Adrenal gland (tissue), 12 donors: ENCODE data around the gene CCDC158. TPM values are rescaled to one million over a fixed set of nuclear protein-coding genes. Genes with fewer than 3 reads are reported as not detected.

Experiments
- DNase-seq, 7 donors: peaks; one replicate each; pipeline ENCODE4 v3.0.0-alpha.2; 2019 to 2020
- H3K27ac ChIP-seq, 5 donors: fragments of 200-600 bp; sonication (generic) in 4 of 5; 1 replicate in 3 of 5; 2 replicates in 2 of 5; pipeline versions ENCODE4 v1.5.1 to v1.8.0; 2016 to 2020; ENCODE audit warnings: mild to moderate bottlenecking in 1 of 5
- H3K27me3 ChIP-seq: fragments of 200-600 bp; 2 replicates; pipeline ENCODE4 v1.8.0; 2021
- H3K36me3 ChIP-seq, 2 donors: fragments of 200-600 bp; replicated peaks in 1 of 2; 1 replicate in 1 of 2; 2 replicates in 1 of 2; pipeline versions ENCODE4 v1.5.1 to v1.8.0; 2018 to 2022
- H3K4me1 ChIP-seq, 2 donors: fragments of 200-600 bp; replicated peaks in 1 of 2; 1 replicate in 1 of 2; 2 replicates in 1 of 2; pipeline versions ENCODE4 v1.5.1 to v1.8.0; 2018 to 2021
- H3K4me3 ChIP-seq, 4 donors: fragments of 200-600 bp; sonication (generic) in 3 of 4; one replicate each; pipeline ENCODE4 v1.5.1; 2016 to 2018
- H3K9me3 ChIP-seq, 3 donors: fragments of 200-600 bp; sonication (generic) in 1 of 3; replicated peaks in 1 of 3; 1 replicate in 2 of 3; 2 replicates in 1 of 3; pipeline versions ENCODE4 v1.5.1 to v1.8.0; 2016 to 2021
- CTCF ChIP-seq, 6 experiments: fragments of 450-650 bp in 4 of 6; fragments of 200-600 bp in 2 of 6; sonication (generic) in 1 of 6; IDR thresholded peaks; 1 replicate in 5 of 6; 2 replicates in 1 of 6; pipeline versions ENCODE4 v1.5.1 to v1.8.0; 2016 to 2021; ENCODE audit warnings: antibody characterized with exemption in 6 of 6, mild to moderate bottlenecking in 2 of 6, moderate library complexity in 1 of 6
- POLR2A ChIP-seq, 2 donors: fragments of 450-650 bp; IDR thresholded peaks; one replicate each; pipeline ENCODE4 v1.6.1; 2017; ENCODE audit warnings: antibody characterized with exemption in 2 of 2, mild to moderate bottlenecking in 2 of 2, moderate library complexity in 1 of 2
- WGBS, 4 donors: extraction: QIAGEN DNeasy Blood & Tissue Kit in 2 of 4; methylation state at CpG; one replicate each; pipeline versions ENCODE4 v1.1.5 to v1.1.7; 2013 to 2017; 5-methylcytosine and 5-hydroxymethylcytosine counted together
- intact Hi-C, 2 donors: fragments of 100-400 bp; cut with DNase I; formaldehyde crosslinking; loops; one replicate each; pipeline versions ENCODE4 v1.14.1 to v1.15.0; 2022 to 2023
- polyA plus RNA-seq, 3 donors: library from polyadenylated mRNA; stranded (reverse); fragments of 200-250 nt in 2 of 3; fragments of 350-450 nt in 1 of 3; fragmentation: Illumina TruSeq in 1 of 3; extraction: RNeasy Lipid Tissue Mini Kit (QIAGEN cat#74804) in 1 of 3; gene quantifications; one replicate each; pipeline ENCODE4 v1.2.3, GENCODE V29; 2013 to 2014
- total RNA-seq, 9 donors: library from RNA; depleted of rRNA in 4 of 9; stranded (reverse); fragments of >200 nt in 4 of 9; fragments of 120-200 nt in 1 of 9; fragmentation: NEBNext Ultra II Directional in 1 of 9; extraction: Animal tissue kit (Norgen Biotek cat#: 25700) in 1 of 9; gene quantifications; one replicate each; pipeline versions ENCODE4 v1.1.0 to v1.2.4, GENCODE V29; 2013 to 2023
- donor health status: healthy with polysubstance abuse.
- donor health status: Bipolar disorder and iron deficiency.
- donor health status: DM: yes; HTN: yes; CAD: no.
- donor health status: DM: no; HTN: no; CAD: no.
- donor health status: DM: no; HTN: no; CAD: no.
- donor health status: DM: yes; HTN: yes; CAD: no.

CCDC158 gene
- total and polyA plus RNA-seq, 12 donors, result 0.07 to 0.35 (median 0.13) TPM; not detected in 3

DNA sequence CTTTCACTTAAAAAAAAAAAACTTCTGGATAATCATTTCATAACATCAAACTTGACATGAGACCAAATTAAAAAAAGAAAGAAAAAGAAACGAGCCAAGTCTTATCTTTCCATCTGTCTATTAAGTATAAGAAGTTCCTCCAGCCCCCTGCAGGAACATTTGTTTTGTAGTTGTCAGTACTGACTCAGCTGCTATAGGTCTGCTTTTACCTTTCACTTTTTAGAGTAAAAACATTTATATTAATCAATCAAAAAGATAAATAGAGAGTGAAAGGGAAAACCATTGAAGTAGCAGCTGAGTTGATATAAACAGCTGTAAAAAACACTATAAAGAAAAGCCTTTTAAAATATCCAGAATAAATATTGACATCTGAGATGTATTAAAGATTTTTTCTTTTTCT lies 46.1 kb downstream of the CCDC158 start:
- Histone ChIP-seq H3K9me3 (peaks cover 0 to 6% (median 0%) of the 10 kb centered on the region in 3 donors), H3K27ac (no peak overlapping the region), H3K4me1 (peaks cover 0 to 7% of the 10 kb centered on the region in 2 donors), H3K4me3 (no peak overlapping the region), H3K36me3 (no peaks in the 10 kb centered on the region), H3K27me3 (no peaks in the 10 kb centered on the region)
- TF ChIP-seq POLR2A (IDR thresholded peaks at IDR 0.05), result no peak
- TF ChIP-seq CTCF (IDR thresholded peaks at IDR 0.05), result peak in 1 of 6 experiments; percentile 8
- intact Hi-C loops, result loop anchor here in 1 of 2 donors (5.0 to 10.0 kb wide), 2 partner anchors 120 to 192 kb away; partner anchors contain the start of gene FAM47E
- WGBS, 4 donors, result 0 to 10% (median 6%) methylated on average over 1 of the region's 1 CpG
- DNase-seq, result no peak

GRCh38 chr4:76373919-76374552 lies 46.9 kb downstream of the CCDC158 start:
- Histone ChIP-seq H3K27me3 (no peaks in the 10 kb centered on the region), H3K27ac (no peak overlapping the region), H3K36me3 (no peaks in the 10 kb centered on the region), H3K4me3 (no peak overlapping the region), H3K9me3 (peaks cover 0 to 6% (median 0%) of the 10 kb centered on the region in 3 donors), H3K4me1 (peaks cover 0 to 7% of the 10 kb centered on the region in 2 donors)
- intact Hi-C loops, result loop anchor here in 1 of 2 donors (10.0 kb wide), 1 partner anchor 119 kb away; the partner anchor contains the start of gene FAM47E
- TF ChIP-seq CTCF (IDR thresholded peaks at IDR 0.05) (no peak), POLR2A (IDR thresholded peaks at IDR 0.05) (no peak)
- WGBS, 4 donors, result 45 to 50% (median 47%) methylated on average over 6 of the region's 6 CpGs
- peak in 4 of 7 donors; percentile 12 to 45 (median 24) for DNase-seq

DNA sequence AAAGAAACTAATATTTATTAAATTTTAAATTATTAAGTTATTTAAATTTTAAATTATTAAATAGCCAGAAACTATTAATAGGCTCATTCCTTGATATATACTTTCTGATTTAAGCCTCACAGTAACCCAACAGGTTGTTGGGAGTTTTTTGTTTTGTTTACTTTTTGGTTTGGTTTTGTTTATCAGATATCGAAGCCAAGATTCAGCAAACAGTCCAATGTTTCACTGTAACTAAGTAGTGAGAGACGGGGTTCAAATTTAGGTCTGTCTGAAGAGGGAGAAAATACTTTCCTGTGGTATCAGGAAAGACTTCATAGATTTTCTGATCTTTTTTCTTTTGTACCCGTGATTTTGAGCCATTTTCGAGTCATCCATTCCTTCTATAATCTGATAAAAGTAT lies 54.2 kb downstream of the CCDC158 start:
- WGBS, 4 donors, result 72 to 82% (median 78%) methylated on average over 4 of the region's 4 CpGs
- H3K4me3 ChIP-seq, result no peak overlapping the region
- TF ChIP-seq POLR2A (IDR thresholded peaks at IDR 0.05), result no peak
- no peak for TF ChIP-seq CTCF (IDR thresholded peaks at IDR 0.05)

DNA sequence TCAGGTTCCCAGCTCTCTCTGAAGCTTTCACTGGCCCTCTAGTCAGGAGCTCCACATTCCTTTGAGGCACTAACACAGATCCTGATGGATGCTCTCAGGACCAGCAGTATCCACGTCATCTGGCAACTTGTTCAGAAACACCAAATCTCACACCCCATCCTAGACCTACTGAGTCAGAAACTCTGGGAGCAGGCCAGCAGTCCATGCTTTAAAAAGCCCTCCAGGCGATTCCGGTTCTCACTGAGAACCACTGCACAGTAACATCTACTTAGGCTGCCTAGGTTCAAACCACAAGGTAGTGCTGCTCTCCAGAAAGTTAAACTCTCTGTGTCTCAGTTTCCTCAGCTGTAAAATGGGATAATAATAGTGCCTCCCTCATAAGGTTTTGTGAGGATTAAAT lies 55.3 kb downstream of the CCDC158 start:
- Histone ChIP-seq H3K27me3 (no peaks in the 10 kb centered on the region), H3K9me3 (no peaks in the 10 kb centered on the region), H3K36me3 (no peaks in the 10 kb centered on the region), H3K4me3 (no peak overlapping the region), H3K4me1 (no peaks in the 10 kb centered on the region), H3K27ac (no peak overlapping the region)
- TF ChIP-seq CTCF (IDR thresholded peaks at IDR 0.05), result no peak
- TF ChIP-seq POLR2A (IDR thresholded peaks at IDR 0.05), result no peak
- intact Hi-C loops, result no loop called here
- DNase-seq, result no peak
- WGBS, 4 donors, result 71 to 79% (median 75%) methylated on average over 3 of the region's 3 CpGs

More for the DNA sequence above, 54.2 kb downstream of the CCDC158 start:
- Histone ChIP-seq H3K36me3 (no peaks in the 10 kb centered on the region), H3K9me3 (no peaks in the 10 kb centered on the region), H3K27ac (no peak overlapping the region), H3K27me3 (no peaks in the 10 kb centered on the region), H3K4me1 (no peaks in the 10 kb centered on the region)
- intact Hi-C loops, result no loop called here
- no peak for DNase-seq
